Measurements from ENCODE around the gene ZNF536.
"Not testable (repeated sequence)": the region's sequence is repeated elsewhere in the genome, so short reads cannot be mapped to it uniquely, and the experiment has no call there.

Gene ZNF536

GRCh38 chr19:30419568-30420180 lies 47.5 kb downstream of the ZNF536 start:
- DNase-seq (ENCODE audit: low spot score) = no peak

GRCh38 chr19:30420316-30420715 lies 48.1 kb downstream of the ZNF536 start:
- DNase-seq (ENCODE audit: low spot score) = no peak

DNA sequence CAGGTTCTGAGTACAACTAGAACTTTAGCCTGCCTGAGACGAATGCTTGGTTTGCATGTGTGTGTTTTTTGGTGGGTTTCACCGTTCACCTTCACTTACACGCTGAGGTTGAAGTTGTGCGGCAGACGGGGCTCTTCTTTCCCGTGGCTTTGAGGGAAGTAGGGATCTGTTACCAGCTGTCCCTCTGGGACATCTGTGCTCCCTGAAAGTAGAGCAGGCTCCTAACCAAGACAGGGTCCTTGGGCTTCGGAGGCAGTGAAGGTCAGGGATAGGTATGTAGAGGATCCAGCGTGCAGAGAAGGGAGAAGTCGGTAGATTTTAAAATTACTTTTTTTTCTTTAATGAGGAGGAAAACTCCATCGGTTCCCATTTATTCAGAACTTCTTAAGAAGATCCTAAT lies 48.7 kb downstream of the ZNF536 start:
- no peak for DNase-seq (ENCODE audit: low spot score)

DNA sequence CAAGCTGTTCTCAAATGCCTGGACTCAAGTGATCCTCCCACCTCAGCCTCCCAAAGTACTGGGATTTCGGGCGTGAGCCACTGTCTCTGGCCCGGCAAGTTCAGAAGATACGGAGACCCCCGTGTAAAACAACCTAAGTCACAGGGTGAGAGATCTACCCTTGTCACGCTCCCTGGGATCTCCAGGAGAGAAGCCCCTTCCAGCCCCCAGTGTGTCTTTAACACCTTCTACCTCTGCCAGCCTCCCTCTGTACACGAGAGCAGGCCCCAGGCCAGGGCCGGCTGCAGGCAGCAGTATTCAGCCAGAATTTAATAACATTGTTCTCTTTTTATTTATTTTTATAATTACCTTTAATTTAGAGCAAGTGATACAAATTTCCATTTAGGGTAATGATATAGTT lies 49.4 kb downstream of the ZNF536 start:
- DNase-seq (ENCODE audit: low spot score) = no peak

- DNase-seq (ENCODE audit: low spot score) = no peak
Observed at GRCh38 chr19:30423481-30423880, 51.3 kb downstream of the ZNF536 start.

GRCh38 chr19:30425885-30426838 lies 54.0 kb downstream of the ZNF536 start:
- no peak for DNase-seq (ENCODE audit: low spot score)

DNA sequence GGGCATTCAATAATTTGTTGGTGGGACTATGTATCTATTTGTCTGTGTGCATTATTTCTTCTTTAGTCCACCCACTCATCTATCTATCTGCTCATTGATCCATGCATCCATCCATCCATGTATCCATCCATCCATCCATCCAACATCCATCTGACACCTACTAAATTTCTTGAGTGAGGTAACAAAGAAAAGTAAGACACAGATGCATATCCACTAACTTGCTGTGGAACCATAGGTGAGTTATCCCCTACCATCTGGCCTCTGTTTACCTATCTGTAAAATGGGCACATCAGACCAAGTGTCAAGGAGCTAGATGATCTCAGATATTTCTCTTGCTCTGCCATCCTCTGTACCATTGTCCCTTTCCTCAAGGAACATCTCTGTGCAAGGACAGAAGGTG lies 54.7 kb downstream of the ZNF536 start:
- DNase-seq (ENCODE audit: low spot score) = no peak

DNA sequence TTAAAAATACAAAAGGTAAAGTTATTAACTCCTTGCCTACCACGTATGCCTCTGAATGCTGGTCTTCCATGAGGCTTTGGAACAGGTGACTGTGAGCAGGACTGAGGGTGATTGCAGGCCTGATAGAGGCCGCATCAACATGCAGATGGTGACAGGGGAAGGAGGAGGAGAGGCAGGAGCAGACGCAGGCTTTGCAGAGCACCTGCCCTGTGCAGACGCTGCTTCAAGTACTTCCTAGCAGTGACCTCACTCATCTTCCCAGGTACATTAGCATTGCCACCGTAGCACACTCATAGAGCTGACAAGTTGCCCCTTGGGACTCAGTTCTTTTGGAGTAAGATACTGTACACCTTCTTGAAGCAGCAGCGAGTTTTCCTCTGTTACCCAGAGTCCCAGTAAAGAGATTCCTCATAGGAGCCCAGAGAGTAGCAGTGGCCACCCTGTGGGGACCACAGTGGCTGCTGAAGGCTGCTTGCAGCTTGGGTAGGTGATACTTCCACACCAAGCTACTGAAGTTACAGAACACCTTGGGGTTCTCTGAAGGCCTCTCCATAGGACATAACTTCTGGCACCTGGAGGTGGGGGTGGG lies 56.0 kb downstream of the ZNF536 start:
- DNase-seq (ENCODE audit: low spot score) = peak; percentile 18

GRCh38 chr19:30428844-30429243 lies 56.7 kb downstream of the ZNF536 start:
- DNase-seq (ENCODE audit: low spot score) = peak; percentile 52

GRCh38 chr19:30430206-30430734 lies 58.1 kb downstream of the ZNF536 start:
- no peak for DNase-seq (ENCODE audit: low spot score)

GRCh38 chr19:30431591-30431990 lies 59.4 kb downstream of the ZNF536 start:
- no peak for DNase-seq (ENCODE audit: low spot score)

GRCh38 chr19:30434797-30435594 lies 62.8 kb downstream of the ZNF536 start:
- no peak for DNase-seq (ENCODE audit: low spot score)

DNA sequence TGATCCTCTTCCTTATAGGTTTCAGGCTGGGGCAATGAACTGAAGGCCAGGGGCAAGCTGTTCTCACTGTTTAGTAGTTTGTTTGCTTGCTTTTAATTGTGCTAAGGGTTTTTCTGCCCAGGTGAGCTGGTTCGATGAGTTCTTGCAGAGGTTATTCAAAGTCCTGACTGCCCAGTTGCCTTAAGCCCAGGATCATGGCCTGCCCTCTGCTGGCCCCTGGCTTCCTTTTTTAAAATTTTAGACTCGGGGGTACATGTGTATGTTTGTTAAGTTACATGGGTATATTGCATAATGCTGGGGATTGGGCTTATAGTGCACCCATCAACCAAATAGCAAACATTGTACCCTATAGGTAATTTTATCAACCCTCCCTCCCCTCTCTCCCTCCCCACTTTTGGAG lies 65.7 kb downstream of the ZNF536 start:
- no peak for DNase-seq (ENCODE audit: low spot score)

DNA sequence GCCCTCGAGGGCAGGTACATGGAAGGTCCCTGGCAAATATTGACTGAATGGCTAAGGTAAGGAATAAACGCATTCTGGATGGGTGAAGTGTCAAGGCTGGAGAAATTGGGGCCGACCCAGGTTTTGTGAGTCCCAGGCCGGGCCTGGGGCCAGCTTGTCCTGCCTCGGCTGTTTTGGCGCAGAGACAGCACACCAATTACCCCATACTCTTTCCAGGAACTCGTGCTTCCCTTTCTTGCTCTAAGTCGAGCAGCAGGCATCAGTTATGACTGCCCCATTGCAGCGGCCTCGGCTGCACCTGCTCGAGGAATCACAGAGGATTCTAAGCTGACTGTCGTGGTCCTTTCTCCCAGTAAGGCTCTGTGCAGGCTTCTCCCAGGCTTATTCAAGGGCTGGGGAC lies 67.1 kb downstream of the ZNF536 start:
- no peak for DNase-seq (ENCODE audit: low spot score)

DNA sequence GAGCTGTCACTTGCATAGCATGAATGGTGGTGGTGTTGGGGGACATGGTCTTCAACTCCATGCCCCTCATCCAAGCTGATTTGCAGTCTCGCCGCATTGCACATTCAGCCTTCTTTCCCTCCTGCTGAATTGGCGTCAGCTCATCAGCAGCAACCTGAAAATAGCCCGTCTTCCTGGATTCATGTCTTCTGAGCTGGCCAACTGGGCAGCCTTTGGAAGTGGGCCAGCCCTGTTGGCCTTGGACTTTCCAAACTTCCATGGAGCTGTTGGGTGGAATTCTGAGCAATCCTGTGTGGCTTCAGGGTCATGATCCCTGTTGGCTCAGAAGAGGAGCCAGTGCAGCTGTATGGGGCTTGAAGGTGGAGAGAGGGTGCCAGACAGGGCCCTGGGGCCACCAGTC lies 68.8 kb downstream of the ZNF536 start:
- no peak for DNase-seq (ENCODE audit: low spot score)

GRCh38 chr19:30442674-30443073 lies 70.5 kb downstream of the ZNF536 start:
- DNase-seq (ENCODE audit: low spot score) = no peak

DNA sequence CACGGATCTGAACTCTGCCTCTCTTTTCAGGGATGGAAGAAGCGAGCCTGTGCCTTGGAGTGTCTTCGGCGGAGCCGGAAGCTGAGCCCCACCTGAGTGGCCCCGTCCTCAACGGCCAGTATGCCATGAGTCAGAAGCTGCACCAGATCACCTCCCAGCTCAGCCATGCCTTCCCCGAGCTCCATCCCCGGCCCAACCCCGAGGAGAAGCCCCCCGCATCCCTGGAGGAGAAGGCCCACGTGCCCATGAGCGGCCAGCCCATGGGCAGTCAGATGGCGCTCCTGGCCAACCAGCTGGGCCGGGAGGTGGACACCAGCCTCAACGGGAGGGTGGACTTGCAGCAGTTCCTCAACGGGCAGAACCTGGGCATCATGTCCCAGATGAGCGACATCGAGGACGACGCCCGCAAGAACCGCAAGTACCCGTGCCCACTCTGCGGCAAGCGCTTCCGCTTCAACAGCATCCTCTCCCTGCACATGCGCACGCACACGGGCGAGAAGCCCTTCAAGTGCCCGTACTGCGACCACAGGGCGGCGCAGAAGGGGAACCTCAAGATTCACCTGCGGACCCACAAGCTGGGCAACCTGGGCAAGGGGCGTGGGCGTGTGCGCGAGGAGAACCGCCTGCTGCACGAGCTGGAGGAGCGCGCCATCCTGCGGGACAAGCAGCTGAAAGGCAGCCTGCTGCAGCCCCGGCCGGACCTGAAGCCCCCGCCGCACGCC lies 71.5 kb downstream of the ZNF536 start:
- DNase-seq (ENCODE audit: low spot score) = no peak

GRCh38 chr19:30444253-30444671 lies 72.1 kb downstream of the ZNF536 start:
- no peak for DNase-seq (ENCODE audit: low spot score)

DNA sequence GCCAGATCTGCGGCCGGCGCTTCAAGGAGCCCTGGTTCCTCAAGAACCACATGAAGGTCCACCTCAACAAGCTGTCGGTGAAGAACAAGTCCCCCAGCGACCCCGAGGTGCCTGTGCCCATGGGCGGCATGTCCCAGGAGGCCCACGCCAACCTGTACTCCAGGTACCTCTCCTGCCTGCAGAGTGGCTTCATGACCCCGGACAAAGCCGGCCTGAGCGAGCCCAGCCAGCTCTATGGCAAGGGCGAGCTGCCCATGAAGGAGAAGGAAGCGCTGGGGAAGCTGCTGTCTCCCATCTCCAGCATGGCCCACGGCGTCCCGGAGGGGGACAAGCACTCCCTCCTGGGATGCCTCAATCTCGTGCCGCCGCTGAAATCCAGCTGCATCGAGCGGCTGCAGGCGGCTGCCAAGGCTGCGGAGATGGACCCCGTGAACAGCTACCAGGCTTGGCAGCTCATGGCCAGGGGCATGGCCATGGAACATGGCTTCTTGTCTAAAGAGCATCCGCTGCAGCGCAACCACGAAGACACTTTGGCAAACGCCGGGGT lies 72.6 kb downstream of the ZNF536 start:
- DNase-seq (ENCODE audit: low spot score) = no peak

DNA sequence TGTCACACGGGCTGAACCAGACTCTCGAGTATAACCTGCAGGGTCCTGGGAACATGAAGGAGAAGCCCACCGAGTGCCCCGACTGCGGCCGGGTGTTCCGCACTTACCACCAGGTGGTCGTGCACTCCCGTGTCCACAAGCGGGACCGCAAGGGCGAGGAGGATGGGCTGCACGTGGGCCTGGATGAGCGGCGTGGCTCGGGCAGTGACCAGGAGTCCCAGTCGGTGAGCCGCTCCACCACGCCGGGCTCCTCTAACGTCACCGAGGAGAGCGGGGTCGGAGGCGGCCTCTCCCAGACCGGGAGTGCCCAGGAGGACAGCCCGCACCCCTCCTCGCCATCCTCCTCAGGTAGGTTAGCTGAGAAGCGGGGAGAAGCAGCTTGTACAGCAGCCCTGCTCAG lies 73.2 kb downstream of the ZNF536 start:
- DNase-seq (ENCODE audit: low spot score) = no peak

DNA sequence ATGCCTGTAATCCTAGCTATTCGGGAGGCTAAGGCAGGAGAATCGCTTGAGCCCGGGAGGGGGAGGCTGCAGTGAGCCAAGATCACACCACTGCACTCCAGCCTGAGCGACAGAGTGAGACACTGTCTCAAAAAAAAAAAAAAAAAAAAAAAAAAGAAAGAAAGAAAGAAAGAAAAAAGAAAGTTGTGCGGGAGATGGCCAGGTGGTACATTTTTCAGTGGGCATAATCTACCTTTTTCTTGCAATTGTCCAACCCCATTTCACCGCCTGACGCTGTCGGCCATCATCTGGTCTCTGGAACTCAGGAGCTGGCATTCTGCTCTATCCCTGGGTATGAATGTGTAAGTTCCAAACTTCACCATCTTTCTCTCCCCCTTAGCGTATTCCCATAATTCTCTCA lies 73.9 kb downstream of the ZNF536 start:
- DNase-seq (ENCODE audit: low spot score) = not testable (repeated sequence)
